Osteoblast (primary cell): ENCODE measurements around the gene DSTN. TPM values are rescaled to one million over a fixed set of nuclear protein-coding genes. Genes with fewer than 3 reads are reported as not detected.

Source experiments
- DNase-seq: peaks from one replicate; pipeline ENCODE4 v3.0.0; 2011; ENCODE audit warnings: low spot score, mixed read lengths; ENCODE audit not compliant: insufficient read length; ENCODE audit errors: missing footprints
- H2AFZ ChIP-seq: 2 replicates; pipeline ENCODE4 v1.6.0; 2011; ENCODE audit warnings: mild to moderate bottlenecking, low read length
- H3K27ac ChIP-seq: 2 replicates; pipeline ENCODE4 v1.5.1; 2011; ENCODE audit warnings: mild to moderate bottlenecking, low read depth, low read length, moderate library complexity
- H3K27me3 ChIP-seq: 2 replicates; pipeline ENCODE4 v1.6.0; 2012; ENCODE audit warnings: mild to moderate bottlenecking, control low read depth, inconsistent platforms, low read length, moderate library complexity; ENCODE audit not compliant: insufficient read depth
- H3K36me3 ChIP-seq: 2 replicates; pipeline ENCODE4 v1.5.1; 2011; ENCODE audit warnings: mild to moderate bottlenecking, low read length, control low read depth, moderate library complexity; ENCODE audit not compliant: insufficient read depth
- H3K4me1 ChIP-seq: 2 replicates; pipeline ENCODE4 v1.5.1; 2011; ENCODE audit warnings: mild to moderate bottlenecking, low read length, control low read depth, moderate library complexity; ENCODE audit not compliant: insufficient read depth
- H3K4me2 ChIP-seq: 2 replicates; pipeline ENCODE4 v1.6.0; 2011; ENCODE audit warnings: mild to moderate bottlenecking, low read length; ENCODE audit not compliant: insufficient read depth
- H3K4me3 ChIP-seq: fragments of 200-600 bp; sonication (generic); 3 replicates; pipeline ENCODE4 v1.5.1; 2012; ENCODE audit warnings: mild to moderate bottlenecking, low read length, inconsistent platforms; ENCODE audit not compliant: insufficient read depth
- H3K79me2 ChIP-seq: 2 replicates; pipeline ENCODE4 v1.6.0; 2012; ENCODE audit warnings: mild to moderate bottlenecking, low read length, control low read depth, inconsistent platforms; ENCODE audit not compliant: insufficient read depth
- H3K9me3 ChIP-seq: 2 replicates; pipeline ENCODE4 v1.5.1; 2011; ENCODE audit warnings: low read depth, low read length, control low read depth
- H4K20me1 ChIP-seq: 2 replicates; pipeline ENCODE4 v1.6.0; 2012; ENCODE audit warnings: mild to moderate bottlenecking, low read length, control low read depth; ENCODE audit not compliant: insufficient read depth
- CTCF ChIP-seq: IDR thresholded peaks from 2 replicates; pipeline ENCODE4 v1.5.1; 2011; ENCODE audit warnings: mild to moderate bottlenecking, low read depth, low read length, moderate library complexity; ENCODE audit errors: extremely low read depth
- total RNA-seq: library from RNA; depleted of rRNA; stranded (reverse); fragments of >200 nt; gene quantifications from 2 replicates; pipeline ENCODE4 v1.2.3, GENCODE V29; 2012

Gene DSTN
- total RNA-seq, 1 donor: 627 TPM

- Histone ChIP-seq H3K27ac (no peak overlapping the region), H3K4me3 (no peak overlapping the region), H3K27me3 (peaks cover 7% of the 10 kb centered on the region), H3K9me3 (no peaks in the 10 kb centered on the region), H2AFZ (no peak overlapping the region), H3K79me2 (no peaks in the 10 kb centered on the region), H3K4me2 (no peak overlapping the region), H3K4me1 (no peaks in the 10 kb centered on the region), H3K36me3 (no peaks in the 10 kb centered on the region), H4K20me1 (no peaks in the 10 kb centered on the region)
- no peak for TF ChIP-seq CTCF
- DNase-seq: no peak
Measured at GRCh38 chr20:17524560-17524959, 45.3 kb upstream of the DSTN start.

- no peak for TF ChIP-seq CTCF
- no peaks in the 10 kb centered on the region for H3K9me3 ChIP-seq
- no peaks in the 10 kb centered on the region for H3K4me1 ChIP-seq
- no peak overlapping the region for H3K4me3 ChIP-seq
- no peaks in the 10 kb centered on the region for H4K20me1 ChIP-seq
- H2AFZ ChIP-seq: no peak overlapping the region
- H3K36me3 ChIP-seq: no peaks in the 10 kb centered on the region
- no peak overlapping the region for H3K27ac ChIP-seq
- H3K79me2 ChIP-seq: no peaks in the 10 kb centered on the region
- no peak overlapping the region for H3K4me2 ChIP-seq
- DNase-seq: no peak
- H3K27me3 ChIP-seq: peaks cover 7% of the 10 kb centered on the region
Measured at GRCh38 chr20:17525132-17525531, 44.7 kb upstream of the DSTN start.

- no peaks in the 10 kb centered on the region for H3K9me3 ChIP-seq
- H3K4me1 ChIP-seq: no peaks in the 10 kb centered on the region
- H3K27ac ChIP-seq: no peak overlapping the region
- DNase-seq: no peak
- H3K4me3 ChIP-seq: no peak overlapping the region
- TF ChIP-seq CTCF: no peak
- H3K4me2 ChIP-seq: no peak overlapping the region
- H2AFZ ChIP-seq: no peak overlapping the region
- H3K79me2 ChIP-seq: no peaks in the 10 kb centered on the region
- H3K27me3 ChIP-seq: peaks cover 7% of the 10 kb centered on the region
- H4K20me1 ChIP-seq: no peaks in the 10 kb centered on the region
- no peaks in the 10 kb centered on the region for H3K36me3 ChIP-seq
Measured at GRCh38 chr20:17525650-17526049, 44.2 kb upstream of the DSTN start.

- no peaks in the 10 kb centered on the region for H3K9me3 ChIP-seq
Measured at GRCh38 chr20:17529586-17529985, 40.3 kb upstream of the DSTN start.

More at GRCh38 chr20:17529586-17529985, 40.3 kb upstream of the DSTN start:
- DNase-seq: no peak
- H3K79me2 ChIP-seq: no peaks in the 10 kb centered on the region
- no peaks in the 10 kb centered on the region for H3K36me3 ChIP-seq
- H3K4me3 ChIP-seq: no peak overlapping the region
- no peak overlapping the region for H2AFZ ChIP-seq
- H3K27me3 ChIP-seq: peaks cover 7% of the 10 kb centered on the region
- no peaks in the 10 kb centered on the region for H4K20me1 ChIP-seq
- no peak overlapping the region for H3K27ac ChIP-seq
- no peak for TF ChIP-seq CTCF
- no peaks in the 10 kb centered on the region for H3K4me1 ChIP-seq
- H3K4me2 ChIP-seq: no peak overlapping the region
